GM21423 (cell line): Measurements from ENCODE around the gene CRLF3.
"Not testable (repeated sequence)": the region's sequence is repeated elsewhere in the genome, so short reads cannot be mapped to it uniquely, and the experiment has no call there.

Experiments used
- ATAC-seq: cut with Tn5 transposase; IDR thresholded peaks from one replicate; pipeline ENCODE4 v1.9.1; 2021; ENCODE audit warnings: mild to moderate bottlenecking, moderate library complexity; ENCODE audit not compliant: unreplicated experiment

CRLF3 gene

DNA sequence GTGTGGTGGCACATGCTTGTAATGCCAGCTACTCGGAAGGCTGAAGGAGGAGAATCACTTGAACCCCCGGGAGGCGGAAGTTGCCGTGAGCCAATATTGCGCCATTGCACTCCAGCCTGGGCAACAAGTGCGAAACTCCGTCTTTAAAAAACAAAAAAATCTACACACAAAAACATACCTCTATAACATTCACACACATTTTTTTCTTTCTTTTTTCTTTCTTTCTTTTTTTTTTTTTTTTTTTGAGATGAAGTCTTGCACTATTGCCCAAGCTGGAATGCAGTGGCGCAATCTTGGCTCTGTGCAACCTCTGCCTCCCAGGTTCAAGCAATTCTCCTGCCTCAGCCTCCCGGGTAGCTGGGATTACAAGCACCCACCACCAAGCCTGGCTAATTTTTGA lies 9.6 kb downstream of the CRLF3 start:
- ATAC-seq: not testable (repeated sequence)

DNA sequence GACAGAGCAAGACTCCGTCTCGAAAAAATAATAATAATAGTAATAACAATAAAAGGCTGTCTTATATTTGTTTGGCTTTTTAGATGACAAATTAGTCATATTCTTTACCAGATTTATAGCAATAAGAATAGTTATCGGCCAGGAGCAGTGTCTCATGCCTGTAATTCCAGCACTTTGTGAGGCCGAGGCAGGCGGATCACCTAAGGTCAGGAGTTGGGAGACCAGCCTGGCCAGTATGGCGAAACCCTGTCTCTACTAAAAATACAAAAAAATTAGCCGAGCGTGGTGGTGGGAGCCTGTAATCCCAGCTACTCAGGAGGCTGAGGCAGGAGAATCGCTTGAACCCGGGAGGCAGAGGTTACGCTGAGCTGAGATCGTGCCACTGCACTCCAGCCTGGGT lies 10.3 kb downstream of the CRLF3 start:
- not testable (repeated sequence) for ATAC-seq

DNA sequence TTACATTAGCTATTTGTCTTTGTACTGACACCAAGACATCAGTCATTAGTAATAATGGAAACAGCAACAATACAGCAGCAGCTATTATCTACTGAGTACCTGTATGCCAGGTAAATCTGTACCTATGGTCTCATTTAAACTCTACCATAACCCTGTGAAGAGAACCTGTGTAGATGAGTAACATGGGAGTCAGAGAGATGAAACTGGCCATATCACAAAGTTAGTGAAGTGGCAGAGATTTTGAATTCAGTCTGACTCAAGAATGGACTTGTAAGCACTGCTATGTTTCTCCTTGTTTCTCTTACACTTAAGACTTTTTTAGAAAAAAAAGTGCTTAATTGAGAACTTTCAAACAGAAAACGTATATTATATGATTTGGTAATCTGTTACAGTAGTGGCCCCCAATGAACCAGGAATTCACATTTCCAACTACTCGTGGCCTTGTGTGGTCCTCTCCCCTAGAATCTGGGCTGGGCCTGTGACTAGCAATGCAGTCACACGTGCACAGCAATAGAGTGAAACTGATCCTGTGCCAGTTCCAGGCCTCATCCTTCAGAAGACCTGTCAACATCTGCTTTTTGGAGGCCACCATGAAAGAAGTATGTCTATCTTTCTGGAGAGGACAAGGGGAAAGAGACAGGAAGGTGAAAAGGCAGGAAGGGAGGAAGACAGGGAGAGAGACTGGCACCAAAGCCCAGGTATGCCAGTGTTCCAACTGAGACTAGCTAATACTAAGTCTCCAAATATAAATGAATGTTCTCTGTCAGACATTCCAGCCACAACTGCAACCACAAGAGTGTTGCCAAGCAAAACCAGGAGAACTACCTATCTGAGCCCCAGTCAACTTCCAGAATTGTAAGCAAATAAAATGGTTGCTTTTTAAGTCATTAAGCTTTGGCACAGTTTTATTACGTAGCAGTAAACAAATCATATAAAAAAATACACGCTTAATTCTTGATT lies 12.0 kb downstream of the CRLF3 start:
- no peak for ATAC-seq

DNA sequence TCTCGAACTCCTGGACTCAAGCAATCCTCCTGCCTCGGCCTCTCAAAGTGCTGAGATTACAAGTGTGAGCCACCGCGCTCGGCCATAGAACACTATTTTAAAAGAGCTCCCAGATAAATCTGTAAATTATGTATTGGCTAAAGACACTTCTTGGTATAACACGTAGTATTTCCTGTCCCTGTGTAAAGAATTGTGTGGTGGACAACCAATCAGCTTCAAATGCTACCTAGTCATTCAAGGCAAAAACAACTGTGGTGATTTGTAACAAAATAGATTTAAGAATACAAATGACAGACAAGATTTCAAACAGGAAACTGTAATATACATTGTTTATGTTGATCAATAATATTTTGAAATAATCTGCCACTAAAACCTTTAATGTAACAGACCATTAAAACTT lies 14.6 kb downstream of the CRLF3 start:
- ATAC-seq: no peak

DNA sequence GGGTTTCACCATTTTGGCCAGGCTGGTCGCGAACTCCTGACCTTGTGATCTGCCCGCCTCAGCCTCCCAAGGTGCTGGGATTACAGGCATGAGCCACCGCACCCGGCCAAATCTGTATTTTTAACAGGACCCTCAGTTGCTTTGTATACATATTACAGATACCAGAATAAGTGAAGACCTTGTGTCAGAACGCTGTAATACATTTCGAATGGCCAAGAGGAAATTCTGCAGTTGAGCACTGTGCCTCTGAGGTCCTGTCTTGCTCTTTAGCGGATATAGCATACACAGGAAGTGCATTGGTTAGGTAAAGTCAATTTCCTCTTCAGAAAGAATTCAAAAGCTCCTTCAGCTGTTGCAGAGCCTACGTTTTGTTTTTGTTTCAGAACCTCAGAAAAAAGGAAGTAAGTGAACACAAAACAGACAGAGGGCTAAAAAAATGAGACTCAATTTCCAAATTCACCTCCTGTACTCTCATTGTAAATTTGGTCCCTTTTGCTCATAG lies 15.7 kb downstream of the CRLF3 start:
- ATAC-seq: peak; percentile 92

DNA sequence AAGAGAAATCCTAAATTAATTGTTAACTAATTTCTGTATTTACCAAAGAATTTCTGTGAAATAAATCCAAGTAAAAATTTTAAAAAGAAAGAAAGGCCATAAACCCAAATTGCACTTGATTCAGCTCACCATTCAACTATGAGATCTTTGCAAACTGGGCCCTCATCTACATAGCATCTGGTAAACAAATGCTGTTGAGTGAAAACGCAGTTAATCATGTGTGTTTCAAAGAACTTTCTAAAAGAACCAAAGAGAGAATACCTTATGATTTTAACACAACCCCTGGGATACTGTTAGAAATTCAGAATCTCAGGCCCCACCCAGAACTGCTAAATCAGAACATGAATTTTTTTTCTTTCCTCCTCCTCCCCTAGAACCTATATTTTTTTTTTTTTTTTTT lies 16.6 kb downstream of the CRLF3 start:
- ATAC-seq: no peak

DNA sequence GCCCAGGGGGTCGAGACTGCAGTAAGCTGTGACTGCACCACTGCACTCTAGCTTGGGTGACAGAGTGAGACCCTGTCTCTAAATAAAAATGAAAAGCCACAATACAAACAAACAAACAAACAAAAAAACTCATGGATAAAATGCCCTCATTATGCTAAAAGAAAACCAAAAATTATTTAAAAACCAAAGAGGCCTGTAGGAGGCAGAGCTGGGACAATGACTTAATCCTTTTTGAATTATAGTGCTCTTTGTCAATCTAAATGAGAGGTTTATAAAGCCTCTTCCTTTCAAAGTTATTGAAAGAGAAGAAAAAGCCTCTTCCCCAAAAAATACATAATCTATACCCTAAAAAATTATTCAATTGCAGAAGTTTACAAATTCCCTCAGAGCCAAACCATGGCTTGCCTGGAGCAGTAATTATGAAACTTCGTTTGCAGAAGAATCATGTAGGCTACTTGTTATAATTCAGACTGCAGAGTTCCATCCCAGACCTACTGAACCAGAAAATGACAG lies 18.5 kb downstream of the CRLF3 start:
- ATAC-seq: no peak

DNA sequence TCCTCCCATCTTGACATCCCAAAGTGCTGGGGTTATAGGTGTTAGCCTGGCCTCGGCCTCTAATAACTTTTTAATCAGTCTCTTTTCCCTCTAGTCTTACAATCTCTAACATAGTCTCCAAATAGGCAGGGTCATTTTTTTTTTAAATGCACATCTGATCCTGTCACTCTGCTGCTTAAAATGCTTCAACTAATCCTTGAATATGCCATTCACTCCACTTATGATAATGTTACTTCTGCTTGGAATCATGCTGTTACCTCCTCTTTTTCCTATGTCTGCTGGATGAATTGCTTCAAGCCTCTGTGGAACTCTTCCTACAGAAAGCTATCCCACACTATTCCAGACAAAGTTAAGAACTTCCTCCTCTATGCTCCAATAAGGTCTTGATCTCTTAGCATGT lies 22.8 kb downstream of the CRLF3 start:
- no peak for ATAC-seq

DNA sequence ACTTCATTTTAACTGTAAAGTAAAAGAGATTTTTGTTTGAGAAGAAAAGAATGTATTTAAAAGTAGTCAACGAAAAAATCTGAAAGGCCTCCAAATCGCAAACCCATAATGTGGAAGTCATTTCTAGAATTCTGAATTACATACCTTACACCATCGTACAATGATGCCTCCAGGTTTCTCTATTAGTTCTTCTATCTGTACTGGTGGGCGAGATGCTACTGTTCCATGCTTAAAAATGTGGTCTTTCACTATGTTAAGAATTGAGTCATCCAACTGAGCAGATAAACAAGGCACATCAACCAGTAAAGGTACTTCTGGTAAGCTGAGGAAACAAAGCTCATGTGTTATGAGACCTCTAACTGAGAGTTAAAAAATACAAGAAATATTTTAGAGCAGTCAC lies 28.5 kb downstream of the CRLF3 start:
- no peak for ATAC-seq

DNA sequence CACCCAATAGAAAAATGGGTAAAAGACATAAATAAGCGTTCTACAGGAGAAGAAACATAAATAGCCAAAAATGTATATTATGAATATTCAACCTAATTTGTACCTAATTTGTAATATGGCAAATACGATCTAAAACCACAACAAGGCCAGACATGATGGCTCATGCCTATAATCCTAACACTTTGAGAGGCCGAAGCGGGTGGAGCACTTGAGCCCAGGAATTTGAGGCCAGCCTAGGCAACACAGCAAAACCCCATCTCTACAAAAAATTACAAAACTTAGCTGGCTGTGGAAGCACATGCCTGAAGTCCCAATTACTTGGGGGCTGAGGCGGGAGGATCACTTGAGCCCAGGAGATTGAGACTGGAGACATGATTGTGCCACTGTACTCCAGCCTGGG lies 30.1 kb downstream of the CRLF3 start:
- no peak for ATAC-seq

DNA sequence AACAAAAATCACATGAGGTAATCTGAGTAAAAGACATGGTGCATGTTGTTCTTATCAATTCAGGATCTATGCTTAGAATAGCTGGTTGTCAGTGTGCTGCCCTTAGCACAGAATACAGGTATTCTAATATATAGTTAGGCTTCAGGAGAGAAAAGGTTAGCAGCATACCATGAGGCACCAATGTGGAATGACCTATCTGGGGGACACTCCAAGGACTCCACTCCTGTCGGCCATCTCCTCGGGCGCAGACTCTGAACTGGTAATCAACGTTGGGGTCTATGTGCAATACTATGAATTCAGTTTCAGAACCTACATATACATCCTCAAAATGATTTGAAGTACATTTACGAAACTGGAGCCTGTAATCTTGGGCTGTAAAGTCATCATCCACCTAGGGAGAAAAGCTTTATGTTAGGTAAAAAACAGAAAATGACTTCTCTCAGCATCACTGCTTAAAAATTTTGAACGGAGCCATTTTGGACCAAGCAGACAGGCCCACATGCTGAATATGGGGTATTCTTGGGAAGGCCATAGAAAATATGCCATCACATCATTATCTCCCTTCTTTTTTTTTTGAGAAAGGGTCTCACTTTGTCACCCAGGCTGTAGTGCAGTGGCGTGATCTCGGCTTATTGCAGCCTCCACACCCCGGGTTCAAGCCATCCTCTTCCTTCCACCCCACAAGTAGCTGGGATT lies 31.1 kb downstream of the CRLF3 start:
- no peak for ATAC-seq

DNA sequence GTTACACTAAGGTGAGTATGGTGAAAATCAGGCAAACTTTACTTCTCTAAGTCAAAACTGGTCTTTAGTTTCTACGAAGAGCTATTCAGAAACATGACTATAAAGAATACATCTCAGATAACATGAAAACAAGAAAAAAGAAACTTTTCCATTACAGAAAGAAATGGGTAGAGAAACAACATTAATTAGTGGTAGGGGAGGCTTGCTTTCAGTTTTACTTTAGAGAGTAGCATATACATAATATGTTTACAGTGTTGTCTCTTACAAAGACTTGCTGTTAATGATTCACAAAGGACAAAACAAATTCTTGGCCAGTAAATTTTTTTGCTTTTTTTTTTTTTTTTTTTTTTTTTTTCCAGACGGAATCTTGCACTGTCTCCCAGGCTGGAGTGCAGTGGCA lies 34.2 kb downstream of the CRLF3 start:
- ATAC-seq: no peak

DNA sequence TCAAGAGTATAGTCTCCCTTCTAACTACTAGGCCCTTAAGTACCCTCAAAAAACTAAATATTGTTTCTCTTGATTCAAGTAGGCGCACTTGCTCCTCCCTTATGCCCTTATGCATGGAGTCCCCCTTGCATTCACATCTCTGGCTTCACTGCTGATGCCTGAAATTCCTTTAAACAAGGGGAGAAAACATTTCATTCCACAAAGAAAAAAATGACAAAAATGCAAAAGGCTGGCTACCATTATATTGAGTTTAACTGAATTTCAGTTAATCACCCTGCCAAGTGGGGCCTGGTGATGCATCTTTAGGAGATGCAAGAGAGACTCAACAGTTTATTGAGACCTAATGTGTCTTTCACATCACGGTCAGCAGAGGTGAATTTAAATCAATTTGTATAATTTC lies 35.6 kb downstream of the CRLF3 start:
- no peak for ATAC-seq

DNA sequence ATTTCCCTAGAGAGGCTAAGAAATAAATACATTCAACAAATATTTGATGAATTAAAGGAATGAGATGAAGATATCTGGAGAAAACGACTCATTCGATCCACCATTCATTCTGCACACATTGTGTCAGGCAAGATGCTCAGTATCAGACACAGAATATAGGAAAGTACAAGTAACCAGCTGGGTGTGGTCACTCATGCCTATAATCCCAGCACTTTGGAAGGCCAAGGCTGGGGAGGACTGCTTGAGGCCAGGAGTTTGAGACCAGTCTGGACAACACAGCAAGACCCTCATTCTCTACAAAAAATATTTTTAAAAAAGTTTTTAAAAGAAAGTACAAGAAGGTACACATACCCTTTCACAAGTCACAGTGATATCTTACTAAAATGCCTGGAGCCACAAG lies 42.3 kb downstream of the CRLF3 start:
- ATAC-seq: no peak

DNA sequence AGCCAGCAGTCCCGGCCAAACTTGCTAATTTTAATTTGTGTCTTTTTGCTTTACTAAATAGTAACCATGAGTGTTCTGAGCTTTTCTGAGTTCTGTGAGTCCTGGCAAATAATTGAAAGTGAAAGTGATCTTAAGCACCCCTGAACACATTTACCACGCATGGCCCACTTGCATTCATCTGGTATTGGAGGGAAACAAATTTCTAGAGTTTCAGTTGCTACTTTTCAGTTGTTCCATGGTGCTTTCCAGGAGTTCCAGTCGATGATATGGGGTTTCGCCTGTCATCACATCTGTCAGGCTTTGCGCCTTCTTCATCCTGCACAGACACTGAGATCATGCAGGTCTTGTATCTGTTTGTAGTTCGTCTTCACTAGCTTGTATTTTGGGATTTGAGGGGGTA lies 44.1 kb downstream of the CRLF3 start:
- no peak for ATAC-seq

DNA sequence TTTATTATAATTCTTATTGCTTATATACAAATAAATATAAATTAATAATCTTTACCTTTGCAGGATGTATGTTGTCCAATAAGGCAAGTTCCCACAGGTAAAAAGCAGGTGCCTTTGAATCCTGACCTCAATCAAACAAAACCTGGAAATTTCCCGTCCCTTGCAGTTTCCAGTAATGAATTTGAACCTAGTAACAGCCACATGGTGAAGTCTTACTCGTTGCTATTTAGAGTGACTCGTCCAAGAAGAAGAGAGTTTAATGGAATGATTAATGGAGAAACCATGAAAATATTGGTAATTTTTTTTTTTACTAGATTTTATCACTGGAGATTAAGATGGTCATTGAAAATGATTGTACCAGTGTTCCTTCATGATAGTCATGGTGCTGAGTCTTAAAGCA lies 55.7 kb downstream of the CRLF3 start:
- not testable (repeated sequence) for ATAC-seq

DNA sequence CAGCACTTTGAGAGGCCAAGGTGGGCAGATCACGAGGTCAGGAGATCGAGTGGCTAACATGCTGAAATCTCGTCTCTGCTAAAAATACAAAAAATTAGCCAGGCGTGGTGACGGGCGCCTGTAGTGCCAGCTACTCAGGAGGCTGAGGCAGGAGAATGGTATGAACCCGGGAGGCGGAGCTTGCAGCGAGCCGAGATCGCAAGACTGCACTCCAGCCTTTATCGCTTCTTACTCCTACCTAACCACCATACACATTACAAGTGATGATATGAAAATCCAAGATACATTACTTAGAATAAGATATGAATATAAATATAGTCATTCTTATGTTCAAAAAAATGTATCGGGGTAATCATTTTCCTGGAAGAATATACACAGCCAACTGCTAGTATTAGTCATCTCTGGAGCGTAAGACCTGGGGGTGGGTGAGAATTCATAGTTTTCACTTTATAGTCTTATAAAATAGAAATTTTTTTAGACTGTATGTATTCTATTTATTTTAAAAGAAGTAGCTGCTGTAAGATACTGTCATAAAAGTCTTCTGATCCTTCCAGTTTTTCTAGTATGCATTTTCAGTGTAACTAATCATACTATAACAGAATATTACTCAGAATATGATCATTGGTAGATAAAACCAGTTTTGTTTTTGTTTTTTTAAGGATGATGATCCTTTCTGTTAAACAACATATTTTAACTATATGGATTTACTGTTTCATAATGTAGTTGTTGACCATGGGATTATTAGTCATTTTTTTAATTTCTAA lies 56.7 kb downstream of the CRLF3 start:
- not testable (repeated sequence) for ATAC-seq

DNA sequence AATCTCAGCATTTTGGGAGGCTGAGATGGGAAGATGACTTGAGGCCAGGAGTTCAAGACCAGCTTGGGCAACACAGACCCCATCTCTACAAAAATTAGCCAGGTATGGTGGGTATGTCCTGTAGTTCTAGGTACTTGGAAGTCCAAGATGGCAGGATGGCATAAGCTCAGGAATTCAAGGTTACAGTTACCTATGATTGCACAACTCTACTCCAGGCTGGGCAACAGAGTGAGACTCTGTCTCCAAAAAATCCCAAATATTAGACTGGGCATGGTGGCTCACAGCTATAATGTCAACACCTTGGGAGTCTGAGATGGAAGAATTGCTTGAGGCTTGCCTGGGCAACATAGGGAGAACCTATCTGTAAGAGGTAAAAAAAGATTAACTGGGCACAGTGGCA lies 63.4 kb downstream of the CRLF3 start:
- no peak for ATAC-seq

DNA sequence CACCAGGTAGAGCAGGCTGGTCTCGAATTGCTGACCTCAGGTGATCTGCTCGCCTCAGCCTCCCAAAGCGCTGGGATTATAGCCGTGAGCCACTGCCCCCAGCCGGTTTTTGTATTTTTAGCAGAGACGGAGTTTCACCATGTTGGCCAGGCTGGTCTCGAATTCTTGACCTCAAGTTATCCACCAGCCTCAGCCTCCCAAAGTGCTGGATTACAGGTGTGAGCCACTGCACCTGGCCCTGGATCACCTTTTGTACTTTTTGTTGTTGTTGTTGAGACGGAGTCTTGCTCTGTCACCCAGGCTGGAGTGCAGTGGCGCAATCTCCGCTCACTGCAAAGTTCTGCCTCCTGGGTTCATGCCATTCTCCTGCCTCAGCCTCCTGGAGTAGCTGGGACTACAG lies 71.2 kb downstream of the CRLF3 start:
- not testable (repeated sequence) for ATAC-seq

DNA sequence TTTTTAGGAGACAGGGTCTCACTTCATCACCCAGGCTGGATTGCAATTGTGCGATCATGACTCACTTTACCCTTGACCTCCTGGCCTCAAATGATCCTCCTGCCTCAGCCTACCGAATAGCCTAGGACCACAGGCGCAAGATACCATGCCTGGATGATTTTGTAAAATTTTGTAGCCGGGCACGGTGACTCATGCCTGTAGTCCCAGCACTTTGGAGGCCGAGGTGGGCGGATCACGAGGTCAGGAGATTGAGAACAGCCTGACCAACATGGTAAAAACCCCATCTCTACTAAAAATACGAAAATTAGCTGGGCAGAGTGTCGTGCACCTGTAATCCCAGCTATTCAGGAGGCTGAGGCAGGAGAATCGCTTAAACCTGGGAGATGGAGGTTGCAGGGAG lies 73.5 kb downstream of the CRLF3 start:
- not testable (repeated sequence) for ATAC-seq

DNA sequence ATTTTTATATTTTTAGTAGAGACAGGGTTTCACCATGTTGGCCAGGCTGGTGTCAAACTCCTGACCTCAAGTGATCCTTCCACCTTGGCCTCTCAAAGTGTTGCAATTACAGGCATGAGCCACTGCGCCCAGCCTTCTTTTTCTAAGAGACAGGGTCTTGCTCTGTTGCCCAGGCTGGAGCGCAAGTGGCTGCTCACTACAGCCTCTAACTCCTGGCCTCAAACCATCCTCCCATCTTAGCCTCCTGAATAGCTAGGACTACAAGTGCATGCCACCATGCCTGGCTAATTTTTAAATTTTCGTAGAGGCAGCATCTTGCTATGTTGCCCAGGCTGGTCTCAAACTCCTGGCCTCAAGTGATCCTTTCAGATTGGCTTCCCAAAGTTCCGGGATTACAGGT lies 76.9 kb downstream of the CRLF3 start:
- not testable (repeated sequence) for ATAC-seq
